ENCODE measurements around the gene SCAMP4.

The SCAMP4 gene

DNA sequence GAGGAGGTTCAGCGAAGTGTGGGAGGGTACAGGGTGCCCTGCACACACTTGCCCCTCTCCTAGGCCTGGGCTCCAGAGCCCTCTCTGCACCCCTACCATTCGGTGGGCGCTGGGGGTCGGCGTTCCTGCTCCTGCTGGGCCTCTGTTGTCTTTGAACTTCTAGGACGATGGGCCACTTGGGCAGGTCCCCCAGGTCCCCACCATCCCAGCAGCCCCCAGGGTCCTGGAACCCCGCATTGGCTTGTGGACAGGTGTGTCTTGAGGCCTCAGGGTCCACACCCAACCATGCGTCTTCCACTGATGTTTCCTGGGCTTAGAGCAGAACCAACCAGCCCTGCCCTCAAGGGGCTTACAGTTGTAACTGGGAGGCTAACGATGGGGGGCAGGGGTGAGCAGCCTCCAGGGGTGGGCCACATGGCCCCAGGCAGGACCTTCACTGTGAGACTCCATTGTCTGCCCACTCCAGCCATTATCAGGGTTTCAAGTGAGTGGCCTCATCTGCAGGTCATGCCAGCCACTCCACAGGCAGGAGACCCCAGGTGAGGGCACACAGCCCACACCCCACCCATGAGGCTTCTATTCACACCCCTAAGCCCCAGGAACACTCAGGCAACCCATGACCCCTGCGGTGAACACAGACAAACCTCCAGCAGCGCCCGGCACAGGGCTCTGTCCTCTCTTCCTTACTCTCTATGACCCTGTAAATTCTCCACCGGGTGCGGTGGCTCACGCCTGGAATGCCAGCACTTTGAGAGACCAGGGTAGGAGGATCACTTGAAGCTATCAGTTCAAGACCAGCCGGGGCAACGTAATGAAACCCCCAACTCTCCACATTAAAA lies 39.8 kb upstream of the SCAMP4 start:
- TF ChIP-seq, protein P1, sequence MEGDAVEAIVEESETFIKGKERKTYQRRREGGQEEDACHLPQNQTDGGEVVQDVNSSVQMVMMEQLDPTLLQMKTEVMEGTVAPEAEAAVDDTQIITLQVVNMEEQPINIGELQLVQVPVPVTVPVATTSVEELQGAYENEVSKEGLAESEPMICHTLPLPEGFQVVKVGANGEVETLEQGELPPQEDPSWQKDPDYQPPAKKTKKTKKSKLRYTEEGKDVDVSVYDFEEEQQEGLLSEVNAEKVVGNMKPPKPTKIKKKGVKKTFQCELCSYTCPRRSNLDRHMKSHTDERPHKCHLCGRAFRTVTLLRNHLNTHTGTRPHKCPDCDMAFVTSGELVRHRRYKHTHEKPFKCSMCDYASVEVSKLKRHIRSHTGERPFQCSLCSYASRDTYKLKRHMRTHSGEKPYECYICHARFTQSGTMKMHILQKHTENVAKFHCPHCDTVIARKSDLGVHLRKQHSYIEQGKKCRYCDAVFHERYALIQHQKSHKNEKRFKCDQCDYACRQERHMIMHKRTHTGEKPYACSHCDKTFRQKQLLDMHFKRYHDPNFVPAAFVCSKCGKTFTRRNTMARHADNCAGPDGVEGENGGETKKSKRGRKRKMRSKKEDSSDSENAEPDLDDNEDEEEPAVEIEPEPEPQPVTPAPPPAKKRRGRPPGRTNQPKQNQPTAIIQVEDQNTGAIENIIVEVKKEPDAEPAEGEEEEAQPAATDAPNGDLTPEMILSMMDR (IDR thresholded peaks at IDR 0.05), result no peak
- Histone ChIP-seq H3K27me3 (no peaks in the 10 kb centered on the region), H3K9me3 (no peaks in the 10 kb centered on the region), H3K36me3 (no peaks in the 10 kb centered on the region), H3K4me1 (ENCODE audit: control insufficient read depth in 1 of 2, insufficient read depth in 1 of 2, low read depth in 1 of 2, low read length in 1 of 2) (peaks cover 28 to 33% of the 10 kb centered on the region in 2 experiments), H3K4me3 (ENCODE audit: low read depth in 1 of 2, low read length in 1 of 2) (peak overlapping the region; percentile 92 to 99), H3K27ac (peak overlapping the region; percentile 99)

DNA sequence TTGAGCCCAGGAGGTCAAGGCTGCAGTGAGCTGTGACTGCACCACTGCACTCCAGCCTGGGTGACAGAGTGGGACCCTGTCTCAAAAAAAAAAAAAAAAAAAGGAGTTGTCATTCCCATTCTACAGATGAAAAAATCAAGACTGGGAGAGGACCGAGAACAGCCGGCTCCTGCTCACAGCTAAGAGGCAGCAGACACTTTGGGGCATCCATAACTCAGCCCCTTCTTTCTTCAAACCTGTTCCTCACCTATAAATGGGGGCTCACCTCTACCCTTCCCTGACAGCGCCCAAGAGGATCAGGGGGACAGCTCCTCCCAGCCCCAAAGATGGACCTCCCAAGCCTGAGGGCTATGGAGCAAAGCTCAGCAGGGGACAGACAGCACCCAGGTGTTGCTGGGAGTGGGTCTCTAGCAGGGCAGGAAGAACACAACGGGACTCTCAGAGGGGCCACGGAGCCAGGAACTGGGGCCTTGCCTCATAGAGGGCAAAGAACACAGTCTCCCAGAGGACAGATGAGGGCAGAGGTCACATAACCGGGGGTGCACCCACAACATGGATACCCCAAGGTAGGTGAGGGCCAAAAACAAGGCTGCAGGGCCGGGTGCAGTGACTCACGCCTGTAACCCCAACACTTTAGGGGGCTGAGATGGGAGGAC lies 38.4 kb upstream of the SCAMP4 start:
- H3K4me3 ChIP-seq (ENCODE audit: low read depth in 1 of 2, low read length in 1 of 2), result no peak overlapping the region
- H3K36me3 ChIP-seq, result peaks cover 6% of the 10 kb centered on the region
- H3K27me3 ChIP-seq, result no peaks in the 10 kb centered on the region
- H3K27ac ChIP-seq, result no peak overlapping the region
- H3K4me1 ChIP-seq (ENCODE audit: control insufficient read depth in 1 of 2, insufficient read depth in 1 of 2, low read depth in 1 of 2, low read length in 1 of 2), result peaks cover 13 to 18% of the 10 kb centered on the region in 2 experiments
- TF ChIP-seq, protein P1 (IDR thresholded peaks at IDR 0.05), result no peak
- no peaks in the 10 kb centered on the region for H3K9me3 ChIP-seq

DNA sequence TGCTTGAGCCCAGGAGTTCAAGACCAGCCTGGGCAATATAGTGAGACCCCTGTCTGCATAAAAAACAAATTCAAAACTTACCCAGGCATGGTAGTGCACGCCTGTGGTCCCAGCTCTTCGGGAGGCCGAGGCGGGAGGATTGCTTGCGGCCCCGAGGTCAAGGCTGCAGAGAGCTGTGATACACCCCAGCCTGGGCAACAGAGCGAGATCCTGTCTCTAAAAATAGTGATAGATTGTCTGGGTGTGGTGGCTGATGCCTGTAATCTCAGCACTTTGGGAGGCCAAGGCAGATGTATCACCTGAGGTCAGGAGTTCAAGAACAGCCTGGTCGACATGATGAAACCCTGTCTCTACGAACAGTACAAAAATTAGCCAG lies 37.9 kb upstream of the SCAMP4 start:
- Histone ChIP-seq H3K36me3 (peaks cover 6% of the 10 kb centered on the region), H3K27me3 (no peaks in the 10 kb centered on the region), H3K4me1 (ENCODE audit: control insufficient read depth in 1 of 2, insufficient read depth in 1 of 2, low read depth in 1 of 2, low read length in 1 of 2) (peaks cover 8 to 13% of the 10 kb centered on the region in 2 experiments), H3K9me3 (no peaks in the 10 kb centered on the region), H3K4me3 (ENCODE audit: low read depth in 1 of 2, low read length in 1 of 2) (no peak overlapping the region), H3K27ac (no peak overlapping the region)
- TF ChIP-seq, protein P1 (IDR thresholded peaks at IDR 0.05), result no peak

DNA sequence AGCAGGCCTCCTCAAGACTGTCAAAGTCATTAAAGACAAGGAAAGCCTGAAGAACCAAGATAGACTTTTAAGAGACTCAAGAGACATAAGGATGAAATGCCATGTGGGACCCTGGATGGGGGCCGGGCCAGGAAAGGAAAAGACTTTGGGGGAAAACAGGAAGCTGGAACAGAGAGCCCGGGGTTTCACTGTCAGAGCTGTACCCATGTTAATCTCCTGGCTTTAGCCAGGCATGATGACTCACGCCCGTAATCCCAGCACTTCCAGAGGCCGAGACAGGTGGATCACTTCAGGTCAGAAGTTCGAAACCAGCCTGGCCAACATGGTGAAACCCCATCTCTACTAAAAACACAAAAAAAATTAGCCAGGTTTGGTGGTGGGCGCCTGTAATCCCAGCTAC lies 36.2 kb upstream of the SCAMP4 start:
- no peaks in the 10 kb centered on the region for H3K9me3 ChIP-seq
- no peak overlapping the region for H3K4me3 ChIP-seq (ENCODE audit: low read depth in 1 of 2, low read length in 1 of 2)
- peaks cover 9 to 17% of the 10 kb centered on the region in 2 experiments for H3K4me1 ChIP-seq (ENCODE audit: control insufficient read depth in 1 of 2, insufficient read depth in 1 of 2, low read depth in 1 of 2, low read length in 1 of 2)

DNA sequence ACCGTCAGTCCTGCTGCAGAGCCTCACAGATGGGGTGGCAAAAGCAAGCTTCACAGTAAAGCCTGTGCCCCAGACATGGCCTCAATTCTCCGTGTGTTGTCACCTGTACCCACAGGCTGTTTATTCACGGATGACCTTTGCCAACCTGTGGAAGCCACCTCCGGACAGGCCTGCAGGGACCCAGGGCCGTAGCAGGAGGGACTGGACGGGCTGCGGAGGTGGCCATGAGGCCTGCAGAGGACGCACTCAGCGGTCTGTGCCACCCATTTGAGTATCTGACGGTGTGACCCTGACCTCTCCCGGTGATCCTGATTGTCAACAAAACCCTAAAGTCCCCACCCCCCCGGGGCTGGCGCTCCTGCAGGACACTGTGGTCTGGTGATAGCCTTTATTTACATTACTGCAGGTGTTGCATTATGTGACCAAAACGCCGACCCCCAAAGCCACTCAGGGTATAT lies 34.0 kb upstream of the SCAMP4 start:
- Histone ChIP-seq H3K9me3 (no peaks in the 10 kb centered on the region), H3K27ac (no peak overlapping the region), H3K4me1 (ENCODE audit: control insufficient read depth in 1 of 2, insufficient read depth in 1 of 2, low read depth in 1 of 2, low read length in 1 of 2) (peaks cover 22% of the 10 kb centered on the region in 2 experiments), H3K27me3 (no peaks in the 10 kb centered on the region), H3K36me3 (peaks cover 13% of the 10 kb centered on the region), H3K4me3 (ENCODE audit: low read depth in 1 of 2, low read length in 1 of 2) (no peak overlapping the region)
- TF ChIP-seq, protein P1 (IDR thresholded peaks at IDR 0.05), result no peak

More for the DNA sequence above, 36.2 kb upstream of the SCAMP4 start:
- Histone ChIP-seq H3K27me3 (no peaks in the 10 kb centered on the region), H3K27ac (no peak overlapping the region), H3K36me3 (peaks cover 13% of the 10 kb centered on the region)
- TF ChIP-seq, protein P1 (IDR thresholded peaks at IDR 0.05), result no peak

Data from neutrophil (primary cell).